Activated B cell treated with CpG ODN at 0.5 μM for 24 hours (primary cell): ENCODE data around the gene CHAT. TPM values are rescaled to one million over a fixed set of nuclear protein-coding genes. Genes with fewer than 3 reads are reported as not detected.

Experiments
- ATAC-seq: fragments of 200-7000 bp; cut with Tn5 transposase; one replicate; pipeline ENCODE4 v1.10.0; 2021; ENCODE audit warnings: low read depth, mild to moderate bottlenecking, moderate library complexity
- CTCF ChIA-PET: fragments of 350-600 bp; sonication (Branson Sonifier 250); formaldehyde crosslinking; loops from one replicate; lab custom pipeline; 2021; ENCODE audit warnings: antibody characterized with exemption; lab: Charles Lee
- POLR2A ChIA-PET: fragments of 350-600 bp; sonication (Branson Sonifier 250); formaldehyde crosslinking; loops from one replicate; lab custom pipeline; 2021; ENCODE audit warnings: antibody characterized with exemption; lab: Charles Lee
- DNase-seq: peaks from one replicate; pipeline ENCODE4 v3.0.0; 2022
- H3K27ac Mint-ChIP-seq: one replicate; pipeline ENCODE4 v1.8.0; 2020; ENCODE audit warnings: mixed read lengths
- H3K27me3 Mint-ChIP-seq: one replicate; pipeline ENCODE4 v1.8.0; 2021; ENCODE audit warnings: mixed read lengths
- H3K36me3 Mint-ChIP-seq: one replicate; pipeline ENCODE4 v1.8.0; 2021; ENCODE audit warnings: low read depth, mixed read lengths
- H3K4me1 Mint-ChIP-seq: one replicate; pipeline ENCODE4 v1.8.0; 2021; ENCODE audit warnings: mixed read lengths
- H3K4me3 Mint-ChIP-seq: one replicate; pipeline ENCODE4 v1.8.0; 2020; ENCODE audit warnings: mild to moderate bottlenecking, mixed read lengths
- H3K9me3 Mint-ChIP-seq: one replicate; pipeline ENCODE4 v1.8.0; 2020; ENCODE audit warnings: mixed read lengths
- CTCF ChIP-seq: fragments of 200-600 bp; IDR thresholded peaks from one replicate; pipeline ENCODE4 v1.8.0; 2022; ENCODE audit warnings: antibody characterized with exemption, mild to moderate bottlenecking
- intact Hi-C: fragments of 100-400 bp; cut with micrococcal nuclease; formaldehyde crosslinking; loops from one replicate; pipeline ENCODE4 v1.15.1; 2024
- total RNA-seq: library from RNA; stranded (reverse); gene quantifications from 2 replicates; pipeline ENCODE4 v1.2.3, GENCODE V29; 2022

CHAT gene
- total RNA-seq, 1 donor from 2014 or later: not detected

- H3K36me3 Mint-ChIP-seq: no peaks in the 10 kb centered on the region
- no peaks in the 10 kb centered on the region for H3K4me1 Mint-ChIP-seq
- no peak overlapping the region for H3K27ac Mint-ChIP-seq
- CTCF ChIA-PET: no interaction called here
- no peak for ATAC-seq
- H3K4me3 Mint-ChIP-seq: no peak overlapping the region
- TF ChIP-seq CTCF: no peak
- POLR2A ChIA-PET: no interaction called here
- no peak for DNase-seq
- H3K9me3 Mint-ChIP-seq: peaks cover 7% of the 10 kb centered on the region
- H3K27me3 Mint-ChIP-seq: peaks cover 8% of the 10 kb centered on the region
- intact Hi-C loops: no loop called here
Measured at GRCh38 chr10:49661140-49661856, 47.5 kb downstream of the CHAT start.

GRCh38 chr10:49662169-49662830, 48.5 kb downstream of the CHAT start:
- Mint-ChIP-seq H3K9me3 (peaks cover 7% of the 10 kb centered on the region), H3K4me1 (no peaks in the 10 kb centered on the region), H3K27ac (no peak overlapping the region), H3K4me3 (no peak overlapping the region), H3K36me3 (no peaks in the 10 kb centered on the region), H3K27me3 (peaks cover 4% of the 10 kb centered on the region)
- POLR2A ChIA-PET: no interaction called here
- CTCF ChIA-PET: no interaction called here
- intact Hi-C loops: no loop called here
- no peak for TF ChIP-seq CTCF
- DNase-seq (no peak), ATAC-seq (no peak)

GRCh38 chr10:49663596-49663995, 49.8 kb downstream of the CHAT start:
- intact Hi-C loops: no loop called here

GRCh38 chr10:49664006-49664841, 50.4 kb downstream of the CHAT start:
- Mint-ChIP-seq H3K27me3 (peaks cover 8% of the 10 kb centered on the region), H3K4me1 (no peaks in the 10 kb centered on the region), H3K36me3 (no peaks in the 10 kb centered on the region), H3K4me3 (no peak overlapping the region), H3K27ac (no peak overlapping the region), H3K9me3 (peaks cover 3% of the 10 kb centered on the region)
- DNase-seq (no peak), ATAC-seq (no peak)
- no peak for TF ChIP-seq CTCF
- intact Hi-C loops: no loop called here
- ChIA-PET POLR2A (no interaction called here), CTCF (no interaction called here)

More at GRCh38 chr10:49663596-49663995, 49.8 kb downstream of the CHAT start:
- POLR2A ChIA-PET: no interaction called here
- Mint-ChIP-seq H3K27me3 (peaks cover 6% of the 10 kb centered on the region), H3K36me3 (no peaks in the 10 kb centered on the region), H3K4me3 (no peak overlapping the region), H3K4me1 (no peaks in the 10 kb centered on the region), H3K9me3 (peaks cover 7% of the 10 kb centered on the region), H3K27ac (no peak overlapping the region)
- CTCF ChIA-PET: no interaction called here
- ATAC-seq (no peak), DNase-seq (no peak)
- no peak for TF ChIP-seq CTCF

GRCh38 chr10:49664842-49665355, 51.1 kb downstream of the CHAT start:
- Mint-ChIP-seq H3K9me3 (peaks cover 2% of the 10 kb centered on the region), H3K27me3 (peaks cover 8% of the 10 kb centered on the region), H3K36me3 (no peaks in the 10 kb centered on the region), H3K4me1 (no peaks in the 10 kb centered on the region), H3K27ac (no peak overlapping the region), H3K4me3 (no peak overlapping the region)
- no peak for DNase-seq
- TF ChIP-seq CTCF: no peak
- POLR2A ChIA-PET: no interaction called here
- no peak for ATAC-seq
- CTCF ChIA-PET: no interaction called here
- intact Hi-C loops: no loop called here
